SK-N-SH (cell line): ENCODE results near the gene TARS3. TPM values are rescaled to one million over a fixed set of nuclear protein-coding genes. Genes with fewer than 3 reads are reported as not detected.
"Not testable (repeated sequence)": the region's sequence is repeated elsewhere in the genome, so short reads cannot be mapped to it uniquely, and the experiment has no call there.

Experiments
- CTCF ChIA-PET: fragments of 300-600, 350-600 bp; formaldehyde crosslinking; extraction: SDS; loops from one replicate; lab custom pipeline; 2021; lab: Yijun Ruan, JAX
- POLR2A ChIA-PET: fragments of 350-600 bp; sonication (Branson Sonifier 250); formaldehyde crosslinking; extraction: SDS; loops from one replicate; lab custom pipeline; 2020; ENCODE audit warnings: antibody characterized with exemption, inconsistent platforms; lab: Yijun Ruan, JAX
- DNase-seq: peaks from one replicate; pipeline ENCODE4 v3.0.0; 2012
- H2AFZ ChIP-seq: fragments of 200-600 bp; sonication (generic); 2 replicates; pipeline ENCODE4 v1.8.1; 2016; ENCODE audit warnings: antibody characterized with exemption, mild to moderate bottlenecking, low read depth
- H3F3A ChIP-seq: fragments of 200-600 bp; sonication (generic); replicated peaks from 2 replicates; pipeline ENCODE3; 2016; ENCODE audit warnings: antibody characterized with exemption, mild to moderate bottlenecking; ENCODE audit not compliant: insufficient read depth
- H3K27ac ChIP-seq, 2 experiments: fragments of 200-500 bp in 1 of 2; fragments of 200-600 bp in 1 of 2; sonication (Bioruptor generic) in 1 of 2; sonication (generic), shearing (Covaris generic) in 1 of 2; 2 replicates each; pipeline versions ENCODE4 v1.5.1 to v1.6.1; 2014 to 2016; ENCODE audit warnings: low read depth in 2 of 2, inconsistent platforms in 1 of 2, low read length in 1 of 2, mild to moderate bottlenecking in 1 of 2, mixed read lengths in 1 of 2
- H3K27me3 ChIP-seq: fragments of 200-600 bp; sonication (generic), shearing (Covaris generic); 2 replicates; pipeline ENCODE4 v1.6.1; 2016; ENCODE audit warnings: mixed run types; ENCODE audit not compliant: insufficient read depth
- H3K36me3 ChIP-seq, 2 experiments: fragments of 200-500 bp in 1 of 2; fragments of 200-600 bp in 1 of 2; sonication (Bioruptor generic) in 1 of 2; sonication (generic) in 1 of 2; replicated peaks in 1 of 2; 2 replicates each; pipeline versions ENCODE3 to v1.5.1; 2014 to 2016; ENCODE audit warnings: low read length in 1 of 2, mild to moderate bottlenecking in 1 of 2; ENCODE audit not compliant: insufficient read depth in 2 of 2, control insufficient read depth in 1 of 2
- H3K4me1 ChIP-seq, 2 experiments: fragments of 200-500 bp in 1 of 2; fragments of 200-600 bp in 1 of 2; sonication (Bioruptor generic) in 1 of 2; sonication (generic), shearing (Covaris generic) in 1 of 2; 2 replicates each; pipeline versions ENCODE4 v1.5.1 to v1.6.1; 2014 to 2016; ENCODE audit warnings: low read depth in 1 of 2, low read length in 1 of 2, mixed run types in 1 of 2; ENCODE audit not compliant: insufficient read depth in 2 of 2, control insufficient read depth in 1 of 2
- H3K4me2 ChIP-seq: fragments of 200-600 bp; sonication (generic), shearing (Covaris generic); 2 replicates; pipeline ENCODE4 v1.6.1; 2017; ENCODE audit warnings: mixed run types
- H3K4me3 ChIP-seq, 2 experiments: fragments of 200-500 bp in 1 of 2; fragments of 200-600 bp in 1 of 2; sonication (Bioruptor generic) in 1 of 2; sonication (generic), shearing (Covaris generic) in 1 of 2; 2 replicates each; pipeline versions ENCODE4 v1.5.1 to v1.8.1; 2014 to 2016; ENCODE audit warnings: low read depth in 2 of 2, inconsistent platforms in 1 of 2, low read length in 1 of 2, mild to moderate bottlenecking in 1 of 2, mixed read lengths in 1 of 2, moderate library complexity in 1 of 2
- H3K79me2 ChIP-seq: fragments of 200-600 bp; sonication (generic); 2 replicates; pipeline ENCODE4 v1.8.1; 2017; ENCODE audit warnings: mild to moderate bottlenecking; ENCODE audit not compliant: insufficient read depth
- H3K9ac ChIP-seq: fragments of 200-600 bp; sonication (generic); 2 replicates; pipeline ENCODE4 v1.6.1; 2017; ENCODE audit warnings: mixed run types
- H3K9me2 ChIP-seq: fragments of 200-600 bp; sonication (generic); 2 replicates; pipeline ENCODE4 v1.6.1; 2017; ENCODE audit warnings: mixed run types
- H3K9me3 ChIP-seq: fragments of 200-600 bp; sonication (generic); 2 replicates; pipeline ENCODE4 v1.6.1; 2017; ENCODE audit warnings: mixed run types, mild to moderate bottlenecking, moderate library complexity
- H4K20me1 ChIP-seq: fragments of 200-600 bp; sonication (generic); 2 replicates; pipeline ENCODE4 v1.6.1; 2017; ENCODE audit warnings: mild to moderate bottlenecking, mixed run types; ENCODE audit not compliant: insufficient read depth
- WGBS: methylation state at CpG from one replicate; pipeline ENCODE4 v1.1.6; 2017; ENCODE audit warnings: low lambda C conversion rate; 5-methylcytosine and 5-hydroxymethylcytosine counted together
- polyA plus RNA-seq, 3 experiments: library from polyadenylated mRNA; depleted of rRNA; stranded (reverse); fragments of >200 nt; gene quantifications; 2 replicates each; pipeline ENCODE4 v1.2.3, GENCODE V29; 2012
- TF ChIP-seq, protein P1 (sequence below): IDR thresholded peaks from 2 replicates; pipeline ENCODE4; 2012

Gene TARS3
- polyA plus RNA-seq, 1 of the 3 experiments (the other 2 are of a cell fraction): 3.5 TPM

DNA sequence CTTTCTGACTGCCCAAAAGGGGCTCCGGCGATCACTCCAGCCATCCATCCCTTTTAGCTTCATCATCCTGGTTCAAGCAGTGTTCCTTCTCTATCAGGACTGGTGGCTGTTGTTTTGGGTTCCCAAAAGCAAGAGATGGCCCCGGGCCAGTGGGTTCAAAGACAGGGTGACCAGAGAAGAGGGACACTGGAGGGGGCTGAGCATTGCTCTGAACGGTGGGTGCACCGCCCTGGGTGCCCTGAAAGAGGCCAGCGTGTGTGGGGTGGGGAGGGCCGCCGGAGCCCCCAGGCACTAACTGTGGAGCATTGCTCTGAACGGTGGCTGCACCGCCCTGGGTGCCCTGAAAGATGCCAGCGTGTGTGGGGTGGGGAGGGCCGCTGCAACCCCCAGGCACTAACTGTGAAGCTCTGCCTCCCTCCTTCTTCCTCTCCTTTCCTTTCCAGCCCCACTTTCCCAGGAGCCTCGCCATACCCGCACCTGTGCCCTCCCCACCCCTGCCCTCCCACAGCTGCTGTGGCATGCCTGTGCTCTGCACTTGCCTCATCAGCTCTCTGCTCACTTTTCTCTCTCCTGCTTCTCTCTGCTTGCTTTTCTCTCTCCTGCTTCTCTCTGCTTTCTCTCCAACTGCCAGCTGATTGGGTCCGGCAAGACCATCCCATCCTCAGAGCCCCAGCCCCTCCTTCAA lies 41.6 kb upstream of the TARS3 start (continued):
- TF ChIP-seq, protein P1, sequence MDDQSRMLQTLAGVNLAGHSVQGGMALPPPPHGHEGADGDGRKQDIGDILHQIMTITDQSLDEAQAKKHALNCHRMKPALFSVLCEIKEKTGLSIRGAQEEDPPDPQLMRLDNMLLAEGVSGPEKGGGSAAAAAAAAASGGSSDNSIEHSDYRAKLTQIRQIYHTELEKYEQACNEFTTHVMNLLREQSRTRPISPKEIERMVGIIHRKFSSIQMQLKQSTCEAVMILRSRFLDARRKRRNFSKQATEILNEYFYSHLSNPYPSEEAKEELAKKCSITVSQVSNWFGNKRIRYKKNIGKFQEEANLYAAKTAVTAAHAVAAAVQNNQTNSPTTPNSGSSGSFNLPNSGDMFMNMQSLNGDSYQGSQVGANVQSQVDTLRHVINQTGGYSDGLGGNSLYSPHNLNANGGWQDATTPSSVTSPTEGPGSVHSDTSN: no peak
- TF ChIP-seq, all 33 proteins: peak for 0

DNA sequence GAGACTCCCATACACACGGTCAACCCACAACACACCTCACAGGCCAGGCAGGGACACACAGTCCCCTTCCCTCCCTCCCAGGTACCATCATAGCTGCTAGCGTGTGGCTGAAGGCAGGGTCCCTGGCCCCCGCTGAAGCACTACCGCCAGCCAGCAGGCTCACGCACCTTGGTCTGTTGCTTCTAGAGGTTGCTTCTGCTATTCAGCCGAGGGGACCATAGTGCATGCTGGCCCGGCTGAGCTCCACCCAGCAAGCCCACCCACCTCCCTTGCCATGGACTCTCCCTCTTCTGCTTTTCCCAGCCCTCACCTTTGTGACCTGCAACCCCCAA lies 41.0 kb upstream of the TARS3 start:
- H3K4me2 ChIP-seq, CTCF ChIA-PET, H3K79me2 ChIP-seq, H3K27ac ChIP-seq, H3K9me3 ChIP-seq, H3K4me3 ChIP-seq, DNase-seq, H3K9me2 ChIP-seq, H3K27me3 ChIP-seq, POLR2A ChIA-PET, H4K20me1 ChIP-seq, H2AFZ ChIP-seq, H3K9ac ChIP-seq, H3F3A ChIP-seq, H3K4me1 ChIP-seq, H3K36me3 ChIP-seq: not testable (repeated sequence)
- WGBS: 47% methylated on average over 4 of the region's 7 CpGs

DNA sequence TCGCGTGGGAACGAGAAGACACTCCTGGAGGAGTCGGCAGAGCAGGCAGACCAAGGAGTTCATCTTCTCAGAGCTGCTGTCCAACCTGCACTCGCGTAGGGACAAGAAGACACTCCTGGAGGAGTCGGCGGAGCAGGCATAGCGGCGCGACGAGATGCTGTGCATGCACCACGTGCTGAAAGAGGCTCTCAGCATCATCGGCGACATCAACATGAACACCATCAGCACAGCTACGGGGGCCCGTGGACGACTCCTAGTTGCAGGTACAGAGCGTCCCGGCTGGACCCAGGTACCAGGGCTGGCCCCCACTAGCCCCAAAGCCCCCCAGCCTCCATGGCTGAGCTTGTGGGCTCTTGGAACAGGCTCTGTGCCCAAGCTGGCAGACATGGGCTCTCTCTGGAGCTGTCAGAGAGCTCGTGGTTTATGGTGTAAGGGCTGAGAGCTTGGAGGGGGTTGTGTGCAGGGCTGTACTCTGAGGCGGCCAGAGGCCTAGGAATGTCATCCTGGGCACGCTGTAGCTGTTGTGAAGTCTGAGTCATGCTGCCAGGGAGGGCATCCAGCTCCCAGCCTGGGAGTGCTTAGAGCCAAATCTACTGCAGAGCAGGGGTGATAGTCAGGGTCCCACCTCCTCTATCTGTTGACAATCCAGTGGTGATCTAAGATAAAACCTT lies 40.5 kb upstream of the TARS3 start:
- H3K79me2 ChIP-seq, H3K9me2 ChIP-seq, H2AFZ ChIP-seq, H3K27ac ChIP-seq, H3K9ac ChIP-seq, H3K4me1 ChIP-seq, H3K36me3 ChIP-seq, H3K9me3 ChIP-seq, H3K4me2 ChIP-seq, POLR2A ChIA-PET, CTCF ChIA-PET, H4K20me1 ChIP-seq, H3F3A ChIP-seq, H3K27me3 ChIP-seq, DNase-seq, H3K4me3 ChIP-seq: not testable (repeated sequence)
- 39% methylated on average over 6 of the region's 23 CpGs for WGBS

DNA sequence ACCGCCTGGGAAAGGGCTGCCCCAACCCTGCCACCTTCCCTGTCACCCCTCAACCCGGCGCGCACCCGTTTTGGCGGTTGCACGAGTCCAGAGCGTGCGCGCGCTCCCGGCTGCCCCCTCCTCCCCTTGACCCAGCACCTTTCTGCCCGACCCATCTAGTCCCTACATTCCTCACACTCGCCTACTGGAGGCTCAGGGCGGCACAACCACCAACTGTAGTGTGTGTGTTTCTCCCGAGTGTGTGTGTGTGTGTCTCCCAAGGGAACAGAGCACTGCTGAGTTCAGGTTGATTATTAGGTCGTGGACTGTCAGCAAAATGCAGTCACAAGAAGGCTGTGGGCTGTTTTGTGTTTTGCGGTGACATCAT lies 22.4 kb upstream of the TARS3 start:
- H3K9me3 ChIP-seq, H3K9ac ChIP-seq, H2AFZ ChIP-seq, CTCF ChIA-PET, H3K79me2 ChIP-seq, H4K20me1 ChIP-seq, H3K27me3 ChIP-seq, H3K36me3 ChIP-seq, DNase-seq, H3K4me1 ChIP-seq, H3K27ac ChIP-seq, POLR2A ChIA-PET, H3K9me2 ChIP-seq, H3K4me2 ChIP-seq, H3F3A ChIP-seq: not testable (repeated sequence)
- peak overlapping the region in 1 of 2 experiments; percentile 22; a peak in 1 of 4 replicates for H3K4me3 ChIP-seq
- WGBS: 0% methylated on average over 1 of the region's 18 CpGs

DNA sequence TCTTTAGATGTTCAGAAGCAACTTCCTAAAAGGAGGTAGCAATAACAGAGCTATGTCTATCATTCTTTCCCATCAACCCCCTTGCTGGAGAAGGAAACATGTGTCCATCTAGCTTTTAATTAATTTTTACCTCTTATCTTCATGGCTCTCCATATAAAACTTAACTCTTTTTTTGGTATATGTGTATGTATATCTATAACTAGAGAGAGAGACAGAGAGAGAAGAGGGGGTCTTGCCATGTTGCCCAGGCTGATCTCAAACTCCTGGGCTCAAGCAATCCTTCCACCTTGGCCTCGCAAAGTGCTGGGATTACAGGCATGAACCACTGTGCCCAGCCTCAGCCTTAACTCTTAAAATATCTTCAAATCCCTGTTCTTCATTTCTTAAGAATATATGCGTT lies 10.6 kb upstream of the TARS3 start:
- H3F3A ChIP-seq, H3K27me3 ChIP-seq, H2AFZ ChIP-seq, H3K9me3 ChIP-seq, H3K4me1 ChIP-seq, H3K4me2 ChIP-seq, H3K79me2 ChIP-seq, H3K4me3 ChIP-seq, H3K27ac ChIP-seq, H4K20me1 ChIP-seq, H3K9ac ChIP-seq, H3K36me3 ChIP-seq, POLR2A ChIA-PET, H3K9me2 ChIP-seq, CTCF ChIA-PET, DNase-seq: not testable (repeated sequence)
- 96% methylated on average over 2 of the region's 2 CpGs for WGBS
